CD4-positive, CD25-positive, alpha-beta regulatory T cell (primary cell): ENCODE results near the gene CHKB. TPM values are rescaled to one million over a fixed set of nuclear protein-coding genes. Genes with fewer than 3 reads are reported as not detected.

ENCODE experiments used
- ATAC-seq, 2 donors: fragments of 150-1000 bp; cut with Tn5 transposase; one replicate each; pipeline ENCODE4 v1.10.0; 2021; ENCODE audit warnings: low read depth in 2 of 2, moderate number of reproducible peaks in 2 of 2, moderate library complexity in 1 of 2
- DNase-seq, 3 donors: peaks; one replicate each; pipeline versions ENCODE4 v3.0.0 to v3.0.0-alpha.2; 2012 to 2022; ENCODE audit warnings: mixed read lengths in 1 of 3
- H3K27ac ChIP-seq: one replicate; pipeline ENCODE4 v1.7.0; 2013; ENCODE audit warnings: mild to moderate bottlenecking, low read length; ENCODE audit not compliant: insufficient read depth, poor library complexity, severe bottlenecking
- H3K27me3 ChIP-seq: one replicate; pipeline ENCODE4 v1.7.0; 2013; ENCODE audit warnings: low read length; ENCODE audit not compliant: control insufficient read depth, insufficient read depth
- H3K36me3 ChIP-seq: one replicate; pipeline ENCODE4 v1.7.0; 2013; ENCODE audit warnings: mild to moderate bottlenecking, low read length, moderate library complexity; ENCODE audit not compliant: control insufficient read depth, insufficient read depth
- H3K4me1 ChIP-seq: 2 replicates; pipeline ENCODE4 v1.7.0; 2013; ENCODE audit warnings: mild to moderate bottlenecking, low read length; ENCODE audit not compliant: insufficient read depth, control insufficient read depth, poor library complexity, severe bottlenecking
- H3K4me3 ChIP-seq: one replicate; pipeline ENCODE4 v1.7.0; 2013; ENCODE audit warnings: low read depth, mild to moderate bottlenecking, low read length, moderate library complexity
- H3K9me3 ChIP-seq, 2 experiments: 1 replicate in 1 of 2; 2 replicates in 1 of 2; pipeline ENCODE4 v1.7.0; 2013; ENCODE audit warnings: low read length in 2 of 2, mild to moderate bottlenecking in 1 of 2, moderate library complexity in 1 of 2; ENCODE audit not compliant: control insufficient read depth in 2 of 2
- H3K27ac Mint-ChIP-seq, 3 donors: one replicate each; pipeline ENCODE4 v1.8.0; 2020 to 2022; ENCODE audit warnings: mild to moderate bottlenecking in 3 of 3, mixed read lengths in 3 of 3, moderate library complexity in 2 of 3
- H3K27me3 Mint-ChIP-seq: one replicate; pipeline ENCODE4 v1.8.0; 2022; ENCODE audit warnings: mild to moderate bottlenecking, mixed read lengths
- H3K36me3 Mint-ChIP-seq: one replicate; pipeline ENCODE4 v1.8.0; 2020; ENCODE audit warnings: mixed read lengths
- H3K4me1 Mint-ChIP-seq, 4 donors: one replicate each; pipeline ENCODE4 v1.8.0; 2020 to 2022; ENCODE audit warnings: mixed read lengths in 4 of 4, mild to moderate bottlenecking in 1 of 4
- H3K4me3 Mint-ChIP-seq, 4 donors: one replicate each; pipeline ENCODE4 v1.8.0; 2020 to 2022; ENCODE audit warnings: mild to moderate bottlenecking in 4 of 4, mixed read lengths in 4 of 4, moderate library complexity in 3 of 4
- H3K9me3 Mint-ChIP-seq, 7 donors: one replicate each; pipeline ENCODE4 v1.8.0; 2020 to 2022; ENCODE audit warnings: mixed read lengths in 7 of 7, mild to moderate bottlenecking in 3 of 7, moderate library complexity in 2 of 7
- polyA plus RNA-seq, 4 donors: library from polyadenylated mRNA; unstranded; fragments of 300-500 nt; fragmentation: Illumina TruSeq; gene quantifications; one replicate each; pipeline ENCODE4 v1.2.3, GENCODE V29; 2021
- total RNA-seq: library from RNA; stranded (reverse); gene quantifications from one replicate; pipeline ENCODE4 v1.2.3, GENCODE V29; 2022

Gene CHKB
- total and polyA plus RNA-seq, 5 donors from 2014 or later: 39.8 to 162 (median 45.4) TPM

GRCh38 chr22:50530877-50531545, 51.6 kb downstream of the CHKB start:
- no peaks in the 10 kb centered on the region for H3K9me3 ChIP-seq
- H3K4me1 ChIP-seq: peaks cover 65% of the 10 kb centered on the region
- H3K4me1 Mint-ChIP-seq: peaks cover 0 to 48% (median 25%) of the 10 kb centered on the region in 4 donors
- H3K36me3 ChIP-seq: no peaks in the 10 kb centered on the region
- H3K4me3 Mint-ChIP-seq: peak overlapping the region; percentile 91 to 96 (median 92)
- H3K27me3 ChIP-seq: no peaks in the 10 kb centered on the region
- H3K9me3 Mint-ChIP-seq: no peaks in the 10 kb centered on the region
- no peaks in the 10 kb centered on the region for H3K27me3 Mint-ChIP-seq
- ATAC-seq: peak; percentile 45 to 47
- peak overlapping the region; percentile 92 to 99 (median 98) for H3K27ac Mint-ChIP-seq
- H3K36me3 Mint-ChIP-seq: no peaks in the 10 kb centered on the region
- peak overlapping the region; percentile 66 for H3K4me3 ChIP-seq
- DNase-seq: peak; percentile 64 to 92 (median 76)
- H3K27ac ChIP-seq: peak overlapping the region; percentile 96

- H3K9me3 Mint-ChIP-seq: no peaks in the 10 kb centered on the region
- H3K36me3 Mint-ChIP-seq: no peaks in the 10 kb centered on the region
- Histone ChIP-seq H3K27me3 (no peaks in the 10 kb centered on the region), H3K4me1 (peaks cover 65% of the 10 kb centered on the region), H3K27ac (peak overlapping the region; percentile 96), H3K36me3 (no peaks in the 10 kb centered on the region), H3K9me3 (no peaks in the 10 kb centered on the region), H3K4me3 (no peak overlapping the region)
- ATAC-seq (no peak), DNase-seq (peak in 1 of 3 donors; percentile 15)
- H3K27me3 Mint-ChIP-seq: no peaks in the 10 kb centered on the region
- peaks cover 0 to 48% (median 25%) of the 10 kb centered on the region in 4 donors for H3K4me1 Mint-ChIP-seq
- H3K4me3 Mint-ChIP-seq: peak overlapping the region; percentile 91 to 96 (median 92)
- peak overlapping the region; percentile 75 to 92 (median 85) for H3K27ac Mint-ChIP-seq
Observed at GRCh38 chr22:50530580-50530876, 52.1 kb downstream of the CHKB start.

GRCh38 chr22:50529897-50530579, 52.6 kb downstream of the CHKB start, which contains the start of gene TYMP:
TSS of gene TYMP (minus strand) at chr22:50530012. CDS start at chr22:50529709, 303 bp downstream.
- Histone ChIP-seq H3K27me3 (no peaks in the 10 kb centered on the region), H3K4me1 (peaks cover 66% of the 10 kb centered on the region), H3K27ac (peak within 1 kb of the TSS; percentile 96), H3K9me3 (no peaks in the 10 kb centered on the region), H3K36me3 (no peaks in the 10 kb centered on the region), H3K4me3 (no peak within 1 kb of the TSS)
- H3K9me3 Mint-ChIP-seq: no peaks in the 10 kb centered on the region
- peaks cover 0 to 48% (median 25%) of the 10 kb centered on the region in 4 donors for H3K4me1 Mint-ChIP-seq
- peak within 1 kb of the TSS; percentile 92 to 99 (median 98) for H3K27ac Mint-ChIP-seq
- DNase-seq (peak; percentile 59 to 84 (median 67)), ATAC-seq (peak; percentile 4 to 10)
- peak within 1 kb of the TSS; percentile 91 to 96 (median 93) for H3K4me3 Mint-ChIP-seq
- no peaks in the 10 kb centered on the region for H3K27me3 Mint-ChIP-seq
- no peaks in the 10 kb centered on the region for H3K36me3 Mint-ChIP-seq

GRCh38 chr22:50529416-50529896, 53.2 kb downstream of the CHKB start:
- H3K27ac Mint-ChIP-seq: peak overlapping the region in 1 of 3 donors; percentile 89
- Histone ChIP-seq H3K4me3 (no peak overlapping the region), H3K4me1 (peaks cover 72% of the 10 kb centered on the region), H3K27ac (peak overlapping the region; percentile 96), H3K9me3 (no peaks in the 10 kb centered on the region), H3K36me3 (no peaks in the 10 kb centered on the region), H3K27me3 (no peaks in the 10 kb centered on the region)
- peak overlapping the region; percentile 62 to 94 (median 78) for H3K4me3 Mint-ChIP-seq
- H3K36me3 Mint-ChIP-seq: no peaks in the 10 kb centered on the region
- ATAC-seq: no peak
- DNase-seq: peak in 1 of 3 donors; percentile 16
- H3K27me3 Mint-ChIP-seq: no peaks in the 10 kb centered on the region
- H3K9me3 Mint-ChIP-seq: no peaks in the 10 kb centered on the region
- H3K4me1 Mint-ChIP-seq: peaks cover 0 to 48% (median 28%) of the 10 kb centered on the region in 4 donors

Other genes with a start within 250 kb of the CHKB start
- 85.7 TPM for gene PPP6R2, start 239.5 kb downstream of the CHKB start, total RNA-seq
- gene PPP6R2, start 239.5 kb downstream of the CHKB start, polyA plus RNA-seq: 10 to 100 TPM; 15.9 to 19.4 (median 17.2) TPM
- gene SBF1, start 107.8 kb downstream of the CHKB start, total RNA-seq: 220 TPM
- gene SBF1, start 107.8 kb downstream of the CHKB start, polyA plus RNA-seq: 10 to 100 TPM; 16.2 to 29.7 (median 17.6) TPM
- 1.9 TPM for gene ADM2, start 101.3 kb downstream of the CHKB start, total RNA-seq
- under 1 TPM; 0.06 to 0.95 (median 0.28) TPM for gene ADM2, start 101.3 kb downstream of the CHKB start, polyA plus RNA-seq
- gene MIOX, start 96.0 kb downstream of the CHKB start, total RNA-seq: not detected
- not detected for gene MIOX, start 96.0 kb downstream of the CHKB start, polyA plus RNA-seq
- gene LMF2, start 75.1 kb downstream of the CHKB start, total RNA-seq: 113 TPM
- 10 to 100 TPM; 21.5 to 24.2 (median 21.7) TPM for gene LMF2, start 75.1 kb downstream of the CHKB start, polyA plus RNA-seq
- gene NCAPH2, start 74.6 kb downstream of the CHKB start, total RNA-seq: 112 TPM
- gene NCAPH2, start 74.6 kb downstream of the CHKB start, polyA plus RNA-seq: 10 to 100 TPM; 35.8 to 43.6 (median 39.8) TPM
- 14.6 TPM for gene SCO2, start 57.3 kb downstream of the CHKB start, total RNA-seq
- 10 to 100 TPM in 1 of 4 donors, 1 to 10 TPM in 3; 6.4 to 10.4 (median 7.7) TPM for gene SCO2, start 57.3 kb downstream of the CHKB start, polyA plus RNA-seq
- 46.9 TPM for gene TYMP, start 52.8 kb downstream of the CHKB start, total RNA-seq
- 10 to 100 TPM; 29.2 to 65.2 (median 44.4) TPM for gene TYMP, start 52.8 kb downstream of the CHKB start, polyA plus RNA-seq
- 5.9 TPM for gene KLHDC7B, start 37.0 kb downstream of the CHKB start, total RNA-seq
- gene KLHDC7B, start 37.0 kb downstream of the CHKB start, polyA plus RNA-seq: 10 to 100 TPM in 1 of 4 donors, 1 to 10 TPM in 3; 5.6 to 11.7 (median 8.4) TPM
- not detected for gene SYCE3, start 19.9 kb downstream of the CHKB start, total RNA-seq
- not detected for gene SYCE3, start 19.9 kb downstream of the CHKB start, polyA plus RNA-seq
- 71.8 TPM for gene CPT1B, start 4.4 kb downstream of the CHKB start, total RNA-seq
- under 1 TPM in 3 of 4 donors, not detected in 1; 0.25 to 0.76 (median 0.27) TPM for gene CPT1B, start 4.4 kb downstream of the CHKB start, polyA plus RNA-seq
- 0.30 TPM for gene MAPK8IP2, start 17.9 kb upstream of the CHKB start, total RNA-seq
- gene MAPK8IP2, start 17.9 kb upstream of the CHKB start, polyA plus RNA-seq: not detected
- 81.3 TPM for gene ARSA, start 45.3 kb upstream of the CHKB start, total RNA-seq
- gene ARSA, start 45.3 kb upstream of the CHKB start, polyA plus RNA-seq: 10 to 100 TPM in 3 of 4 donors, 1 to 10 TPM in 1; 8.0 to 11.3 (median 10.5) TPM
- gene SHANK3, start 90.0 kb upstream of the CHKB start, total RNA-seq: 0.67 TPM
- gene SHANK3, start 90.0 kb upstream of the CHKB start, polyA plus RNA-seq: not detected
- not detected for gene ACR, start 155.4 kb upstream of the CHKB start, total RNA-seq
- gene ACR, start 155.4 kb upstream of the CHKB start, polyA plus RNA-seq: not detected
- gene RABL2B, start 200.8 kb upstream of the CHKB start, total RNA-seq: 45.3 TPM
- gene RABL2B, start 200.8 kb upstream of the CHKB start, polyA plus RNA-seq: 10 to 100 TPM; 14.8 to 23.3 (median 21.1) TPM